COLO668 (cell line): ENCODE results near the gene SLC6A4.
"Not testable (repeated sequence)": the region's sequence is repeated elsewhere in the genome, so short reads cannot be mapped to it uniquely, and the experiment has no call there.

Source experiments
- DNase-seq: peaks from one replicate; lab custom pipeline; 2025; ENCODE audit not compliant: unreplicated experiment; lab: John Stamatoyannopoulos, UW

SLC6A4 gene

GRCh38 chr17:30176855-30177254 lies 58.6 kb downstream of the SLC6A4 start:
- no peak for DNase-seq

DNA sequence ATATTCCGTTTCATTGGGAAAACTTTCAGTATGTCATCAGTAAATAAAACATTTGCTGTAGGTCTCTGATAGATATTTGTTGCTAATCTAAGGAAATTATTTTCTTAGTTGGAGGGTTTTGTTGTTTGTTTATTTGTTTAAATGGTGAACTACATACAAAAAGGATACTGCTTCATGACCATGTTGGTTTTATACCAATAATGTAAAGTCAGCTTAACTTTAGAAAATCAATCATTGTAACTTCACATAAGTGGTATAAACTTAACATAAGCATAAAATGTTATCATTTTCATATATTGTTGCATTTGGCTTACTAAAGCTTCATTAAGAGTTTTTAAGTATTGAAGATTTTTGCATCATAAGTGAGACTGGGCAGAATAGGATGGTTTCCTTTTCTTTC lies 60.9 kb downstream of the SLC6A4 start:
- DNase-seq: no peak

DNA sequence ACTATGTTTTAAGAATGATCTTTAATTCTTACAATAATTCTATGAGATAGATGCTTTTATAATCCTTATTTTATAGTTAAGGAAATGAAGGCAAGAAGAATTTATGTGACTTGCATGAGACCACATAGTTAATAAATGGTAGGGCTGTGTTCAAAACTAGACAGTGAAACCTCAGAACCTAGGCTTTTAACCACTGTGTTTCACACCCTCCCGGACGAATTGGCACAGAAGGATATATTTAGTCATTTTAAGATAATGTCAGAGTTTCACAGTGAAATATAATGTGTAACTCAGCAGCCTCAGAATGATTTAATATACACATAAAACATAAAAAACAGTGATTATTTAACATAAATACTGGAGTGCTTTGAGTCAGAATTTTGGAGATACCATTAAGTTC lies 61.8 kb downstream of the SLC6A4 start:
- no peak for DNase-seq

- DNase-seq: no peak
Measured at GRCh38 chr17:30172560-30172959, 62.9 kb downstream of the SLC6A4 start.

GRCh38 chr17:30170415-30170987 lies 65.0 kb downstream of the SLC6A4 start:
- DNase-seq: peak; percentile 4

DNA sequence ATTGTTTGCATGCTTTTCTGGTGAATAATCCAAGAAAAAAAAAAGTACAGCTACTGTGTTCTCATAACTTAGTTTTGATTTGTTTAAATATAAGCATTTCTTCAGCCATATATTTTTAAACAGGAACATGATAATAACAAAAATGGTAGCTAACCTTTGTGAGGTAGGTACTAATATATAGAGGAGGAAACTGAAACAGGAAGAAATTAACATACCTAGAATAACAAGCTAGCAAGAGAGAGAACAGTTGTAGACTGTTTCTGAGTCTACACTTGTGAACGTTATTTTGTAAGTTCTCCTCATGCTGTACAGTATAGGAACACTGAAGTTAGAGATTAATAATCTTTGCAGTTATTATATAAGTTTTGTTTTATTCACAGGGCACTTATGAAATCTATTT lies 69.5 kb downstream of the SLC6A4 start:
- DNase-seq: no peak

- no peak for DNase-seq
Measured at GRCh38 chr17:30165147-30165546, 70.3 kb downstream of the SLC6A4 start.

DNA sequence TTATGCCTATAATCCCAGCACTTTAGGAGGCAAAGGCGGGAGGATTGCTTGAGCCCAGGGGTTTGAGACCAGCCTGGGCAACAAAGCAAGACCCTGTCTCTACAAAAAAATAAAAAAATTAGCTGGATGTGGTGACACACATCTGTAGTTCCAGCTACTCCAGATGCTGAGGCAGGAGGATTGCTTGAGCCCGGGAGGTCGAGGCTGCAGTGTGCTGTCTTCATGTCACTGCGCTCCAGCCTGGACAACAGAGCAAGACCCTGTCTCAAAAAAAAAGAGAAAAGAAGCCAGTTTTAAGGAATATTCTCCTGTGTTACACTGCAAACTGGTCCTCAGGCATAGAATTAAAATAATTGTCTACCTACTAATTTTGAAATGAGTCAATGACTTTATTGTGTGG lies 71.0 kb downstream of the SLC6A4 start:
- DNase-seq: no peak

DNA sequence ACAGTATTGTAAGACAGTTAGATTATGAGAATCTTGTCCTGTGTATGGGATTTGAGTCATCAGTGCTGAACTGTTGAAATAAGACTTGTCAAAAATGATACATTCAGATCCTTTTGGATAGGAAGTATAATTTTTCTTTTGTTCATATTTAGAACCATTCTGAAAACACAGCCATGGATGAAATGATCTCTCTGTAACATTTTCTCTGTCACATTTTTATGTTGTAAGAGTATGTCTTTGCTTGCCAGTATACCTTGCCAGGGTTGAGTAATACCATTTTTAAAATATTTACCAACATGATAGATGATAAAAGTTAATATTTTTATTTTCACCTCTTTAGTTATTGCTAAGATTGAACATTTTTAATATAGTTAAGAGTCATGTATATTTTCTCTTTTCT lies 73.9 kb downstream of the SLC6A4 start:
- DNase-seq: no peak

DNA sequence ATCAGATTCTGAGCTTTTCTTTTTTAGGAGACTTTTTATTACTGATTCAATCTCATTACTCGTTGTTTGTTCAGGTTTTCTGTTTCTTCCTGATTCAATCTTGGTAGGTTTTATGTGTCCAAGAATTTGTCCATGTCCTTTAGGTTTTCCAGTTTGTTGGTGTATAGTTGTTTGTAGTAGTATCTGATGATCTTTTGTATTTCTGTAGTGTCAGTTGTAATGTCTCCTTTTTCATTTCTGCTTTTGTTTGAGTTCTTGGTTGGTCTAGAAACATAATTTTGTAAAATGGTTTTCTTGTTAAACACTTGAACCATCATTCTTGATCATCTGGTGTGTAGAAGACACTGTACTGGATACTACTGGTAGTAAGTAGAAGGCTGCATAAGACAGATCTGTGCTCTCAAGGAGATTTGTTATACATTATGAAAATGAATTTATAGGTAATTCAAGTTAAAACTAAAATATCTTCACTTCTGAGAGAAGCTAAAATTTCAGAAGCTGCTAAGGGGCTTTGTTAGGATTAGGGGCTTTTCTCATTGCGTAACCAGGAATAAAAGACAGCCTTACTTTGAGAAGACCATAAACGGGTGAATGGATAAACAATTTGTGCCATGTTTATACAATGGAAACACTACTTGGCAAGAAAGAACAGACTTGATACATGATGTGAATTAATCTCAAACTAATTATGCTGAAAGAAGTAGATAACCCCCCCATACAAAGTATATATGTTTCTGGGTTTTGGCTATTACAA lies 74.9 kb downstream of the SLC6A4 start:
- no peak for DNase-seq

GRCh38 chr17:30158896-30159625 lies 76.4 kb downstream of the SLC6A4 start:
- no peak for DNase-seq

- no peak for DNase-seq
Measured at GRCh38 chr17:30155389-30155788, 80.1 kb downstream of the SLC6A4 start.

DNA sequence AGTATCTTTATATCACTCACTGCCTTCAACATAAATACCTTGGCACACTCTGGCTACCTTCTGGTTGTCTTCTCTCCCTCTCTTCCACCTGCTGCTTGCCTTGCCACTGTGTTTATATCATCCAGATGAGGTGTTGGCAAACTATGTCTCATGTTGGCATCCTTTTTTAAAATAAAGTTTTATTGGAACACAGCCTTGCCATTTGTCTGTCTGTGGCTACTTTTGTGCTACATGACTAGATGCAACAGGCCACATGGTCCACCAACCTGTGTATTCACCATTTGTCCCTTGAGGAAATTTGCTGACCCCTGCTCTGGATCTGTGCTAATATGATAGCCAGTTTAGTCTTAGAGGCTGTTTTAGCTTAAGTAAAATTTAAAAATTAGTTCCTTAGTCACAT lies 82.0 kb downstream of the SLC6A4 start:
- DNase-seq: no peak

GRCh38 chr17:30151471-30151870 lies 84.0 kb downstream of the SLC6A4 start:
- DNase-seq: no peak

GRCh38 chr17:30148376-30148775 lies 87.1 kb downstream of the SLC6A4 start:
- DNase-seq: no peak

- DNase-seq: not testable (repeated sequence)
Measured at GRCh38 chr17:30147860-30148259, 87.6 kb downstream of the SLC6A4 start.
